Astrocyte (in vitro differentiated cells and primary cell): ENCODE results near the gene STRN4.

Experiments
- EZH2 ChIP-seq: IDR thresholded peaks from 2 replicates; pipeline ENCODE4 v1.6.1; 2012; ENCODE audit warnings: mild to moderate bottlenecking, low read length, inconsistent platforms; ENCODE audit not compliant: insufficient read depth
- TF ChIP-seq, protein P1 (sequence below): IDR thresholded peaks from 2 replicates; pipeline ENCODE4 v1.5.1; 2011; ENCODE audit warnings: low read depth, mild to moderate bottlenecking, inconsistent platforms, low read length, moderate library complexity; ENCODE audit not compliant: insufficient read depth

DNA sequence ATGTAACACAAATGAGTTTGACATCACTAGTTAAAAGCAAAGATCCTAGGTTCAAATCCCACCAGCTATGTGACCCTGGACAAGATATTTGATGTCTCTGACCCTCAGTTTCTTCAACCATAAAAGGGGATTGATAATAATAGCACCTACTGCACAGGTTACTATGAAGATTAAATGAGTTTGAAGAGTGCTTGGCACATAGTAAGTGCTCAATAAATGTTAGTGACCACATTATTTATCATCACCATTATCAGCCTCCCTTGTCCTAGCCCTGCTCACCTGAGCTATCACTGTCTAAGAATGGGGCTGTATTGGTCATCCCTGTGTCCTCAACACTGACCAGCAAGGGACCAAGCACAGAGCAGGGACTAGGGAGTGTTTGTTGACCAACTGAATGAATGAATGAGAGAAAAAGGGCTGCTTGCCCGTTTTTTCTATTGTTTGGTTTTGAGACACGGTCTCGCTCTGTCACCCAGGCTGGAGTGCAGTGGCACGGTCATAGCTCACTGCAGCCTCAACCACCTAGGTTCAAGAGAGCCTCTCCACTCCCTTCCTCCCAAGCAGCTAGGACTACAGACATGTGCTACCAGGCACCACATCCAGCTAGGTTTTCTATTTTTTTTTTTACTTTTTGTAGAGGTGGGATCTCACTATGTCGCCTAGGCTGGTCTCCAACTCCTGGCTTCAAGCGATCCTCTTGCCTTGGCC, 58.7 kb downstream of the STRN4 start:
- TF ChIP-seq, protein P1, sequence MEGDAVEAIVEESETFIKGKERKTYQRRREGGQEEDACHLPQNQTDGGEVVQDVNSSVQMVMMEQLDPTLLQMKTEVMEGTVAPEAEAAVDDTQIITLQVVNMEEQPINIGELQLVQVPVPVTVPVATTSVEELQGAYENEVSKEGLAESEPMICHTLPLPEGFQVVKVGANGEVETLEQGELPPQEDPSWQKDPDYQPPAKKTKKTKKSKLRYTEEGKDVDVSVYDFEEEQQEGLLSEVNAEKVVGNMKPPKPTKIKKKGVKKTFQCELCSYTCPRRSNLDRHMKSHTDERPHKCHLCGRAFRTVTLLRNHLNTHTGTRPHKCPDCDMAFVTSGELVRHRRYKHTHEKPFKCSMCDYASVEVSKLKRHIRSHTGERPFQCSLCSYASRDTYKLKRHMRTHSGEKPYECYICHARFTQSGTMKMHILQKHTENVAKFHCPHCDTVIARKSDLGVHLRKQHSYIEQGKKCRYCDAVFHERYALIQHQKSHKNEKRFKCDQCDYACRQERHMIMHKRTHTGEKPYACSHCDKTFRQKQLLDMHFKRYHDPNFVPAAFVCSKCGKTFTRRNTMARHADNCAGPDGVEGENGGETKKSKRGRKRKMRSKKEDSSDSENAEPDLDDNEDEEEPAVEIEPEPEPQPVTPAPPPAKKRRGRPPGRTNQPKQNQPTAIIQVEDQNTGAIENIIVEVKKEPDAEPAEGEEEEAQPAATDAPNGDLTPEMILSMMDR = no peak
- no peak for TF ChIP-seq EZH2
